ENCODE results near the gene HNRNPA3. TPM values are rescaled to one million over a fixed set of nuclear protein-coding genes. Genes with fewer than 3 reads are reported as not detected.
"Not testable (repeated sequence)": the region's sequence is repeated elsewhere in the genome, so short reads cannot be mapped to it uniquely, and the experiment has no call there.

HNRNPA3 gene
- total RNA-seq, 1 donor from 2014 or later, result 96.6 TPM

GRCh38 chr2:177188482-177189469 is 23.8 kb upstream of the HNRNPA3 start:
- DNase-seq, result no peak

GRCh38 chr2:177190941-177191340 is 21.7 kb upstream of the HNRNPA3 start:
- DNase-seq, result no peak

- no peak for DNase-seq
Measured at GRCh38 chr2:177192788-177193187, 19.8 kb upstream of the HNRNPA3 start.

DNA sequence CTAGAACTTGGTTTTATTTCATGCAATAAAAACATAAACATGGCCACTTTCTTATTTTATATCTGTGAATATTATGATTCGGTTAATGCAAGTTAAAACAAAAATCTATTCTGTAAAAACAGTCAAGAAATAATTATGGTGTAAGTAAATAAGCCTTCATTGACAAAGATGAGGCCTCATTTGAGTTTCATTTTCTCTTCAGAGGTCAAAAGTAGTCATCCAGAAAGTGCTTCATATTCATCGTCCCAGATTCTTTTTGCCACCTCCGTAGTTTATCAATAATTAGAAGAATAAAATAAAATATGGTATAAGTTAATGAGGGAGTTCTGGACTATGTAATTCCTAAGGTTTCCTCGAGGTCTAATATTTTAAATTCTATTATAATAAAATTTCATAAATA is 19.4 kb upstream of the HNRNPA3 start:
- DNase-seq, result no peak

GRCh38 chr2:177195194-177195593 is 17.4 kb upstream of the HNRNPA3 start:
- DNase-seq, result no peak

- DNase-seq, result not testable (repeated sequence)
Measured at GRCh38 chr2:177200419-177200818, 12.2 kb upstream of the HNRNPA3 start.

- no peak for DNase-seq
Measured at GRCh38 chr2:177201919-177202346, 10.7 kb upstream of the HNRNPA3 start.

DNA sequence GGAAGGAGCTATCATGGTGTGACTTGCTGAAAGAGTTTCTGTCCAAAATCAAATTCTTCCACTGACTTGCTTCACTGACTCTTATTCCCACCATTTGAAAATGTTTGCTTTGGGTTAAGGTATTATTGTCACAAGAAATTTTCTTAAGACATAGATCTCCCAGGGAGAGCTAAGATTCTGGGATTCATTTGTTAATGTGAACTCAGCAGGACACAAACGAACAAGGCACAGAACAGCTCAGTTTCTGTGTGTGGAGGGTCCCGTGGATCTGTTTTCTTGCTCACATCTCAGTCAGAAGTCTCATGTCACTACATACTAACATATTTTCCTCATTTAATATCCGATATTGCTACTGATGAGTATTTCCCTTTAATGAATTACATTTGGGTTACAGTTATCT is 8.2 kb upstream of the HNRNPA3 start:
- no peak for DNase-seq

GRCh38 chr2:177207101-177207500 is 5.5 kb upstream of the HNRNPA3 start:
- no peak for DNase-seq

- no peak for DNase-seq
Measured at GRCh38 chr2:177211169-177211568, 1.4 kb upstream of the HNRNPA3 start.

DNA sequence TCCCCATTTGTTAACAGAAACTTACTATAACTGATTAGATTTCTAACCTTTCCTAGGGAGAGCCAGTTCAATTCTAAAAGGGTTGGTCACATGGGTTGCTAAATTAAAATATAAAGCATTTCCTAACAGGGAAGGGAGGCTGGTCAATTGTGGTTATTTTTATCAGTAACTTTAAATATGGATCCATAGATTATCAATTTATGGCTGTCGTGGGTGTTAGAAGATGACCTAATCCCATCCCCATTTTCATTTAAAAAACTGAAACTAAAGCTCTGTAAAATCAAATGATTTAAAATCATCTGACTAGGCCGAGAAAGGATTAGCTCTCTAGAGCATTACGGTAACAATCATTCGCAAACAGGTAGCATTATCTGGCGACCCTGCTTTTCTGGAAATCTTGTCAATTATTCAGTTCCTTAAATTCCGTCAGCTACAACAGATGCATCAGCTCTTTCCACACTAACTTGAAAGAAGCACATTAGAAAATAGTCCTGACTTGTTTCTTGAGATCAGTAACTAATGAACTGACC is 953 bp upstream of the HNRNPA3 start:
- DNase-seq, result no peak

GRCh38 chr2:177212891-177213856 is 580 bp downstream of the HNRNPA3 start:
- peak; percentile 90 for DNase-seq

DNA sequence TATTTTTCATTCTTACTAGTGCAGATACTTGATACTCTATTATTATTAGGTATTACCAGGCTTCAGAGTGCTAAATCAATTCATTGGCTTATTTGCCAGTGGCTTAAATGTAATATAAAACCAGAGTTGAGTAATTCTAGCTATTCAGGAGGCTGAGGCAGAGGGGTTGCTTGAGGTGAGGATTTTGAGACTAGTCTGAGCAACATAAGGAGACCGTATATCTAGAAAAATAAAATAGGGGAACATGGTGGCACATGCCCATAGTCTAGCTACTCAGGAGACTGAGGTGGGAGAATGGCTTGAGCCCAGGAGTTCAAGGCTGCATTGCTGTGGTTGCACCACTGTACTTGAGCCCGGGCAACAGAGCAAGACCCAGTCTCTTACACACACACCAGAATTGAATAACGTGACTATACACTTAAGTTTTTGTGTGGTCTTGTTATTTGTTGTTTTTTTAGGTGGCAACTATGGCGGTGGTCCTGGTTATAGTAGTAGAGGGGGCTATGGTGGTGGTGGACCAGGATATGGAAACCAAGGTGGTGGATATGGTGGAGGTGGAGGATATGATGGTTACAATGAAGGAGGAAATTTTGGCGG is 4.8 kb downstream of the HNRNPA3 start:
- no peak for DNase-seq

DNA sequence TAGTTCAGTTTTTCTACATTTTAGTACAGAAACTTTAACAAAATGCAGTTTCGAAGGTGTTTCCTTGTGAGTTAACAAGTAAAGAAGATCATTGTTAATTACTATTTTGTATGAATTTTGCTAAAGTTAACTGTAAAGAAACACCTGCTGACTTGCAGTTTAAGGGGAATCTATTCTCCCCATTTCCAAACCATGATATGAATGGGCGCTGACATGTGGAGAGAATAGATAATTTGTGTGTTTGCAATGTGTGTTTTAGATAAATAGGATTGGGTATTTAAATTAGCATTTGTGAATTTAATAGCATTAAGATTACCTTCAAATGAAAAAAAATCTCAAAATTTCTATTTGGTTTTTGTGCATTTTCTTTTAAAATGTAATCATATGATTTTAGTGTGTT is 7.2 kb downstream of the HNRNPA3 start:
- DNase-seq, result not testable (repeated sequence)

DNA sequence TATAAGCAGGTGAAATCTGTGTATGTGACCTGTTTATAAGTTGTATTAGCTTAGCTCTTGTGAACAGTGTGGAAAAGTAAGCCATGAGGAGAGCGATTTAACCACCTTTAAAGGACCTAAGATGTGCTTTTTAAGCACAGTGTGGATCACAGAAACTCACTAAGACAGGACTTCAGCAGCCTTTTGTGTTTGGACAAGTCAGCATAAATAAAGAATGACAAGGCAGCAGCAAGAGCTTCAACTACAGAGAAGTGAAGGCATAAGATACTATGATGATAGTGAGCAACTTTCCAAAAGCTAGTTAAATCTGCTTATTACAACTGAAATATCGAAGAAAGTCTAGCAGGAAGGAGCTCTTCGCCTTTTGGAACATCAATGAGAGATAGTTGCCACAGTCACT is 8.9 kb downstream of the HNRNPA3 start:
- DNase-seq, result no peak

GRCh38 chr2:177221970-177222369 is 9.4 kb downstream of the HNRNPA3 start:
- no peak for DNase-seq

GRCh38 chr2:177223436-177223835 is 10.8 kb downstream of the HNRNPA3 start:
- DNase-seq, result not testable (repeated sequence)

GRCh38 chr2:177225965-177226360 is 13.4 kb downstream of the HNRNPA3 start:
- DNase-seq, result no peak

- no peak for DNase-seq
Measured at GRCh38 chr2:177229442-177230242, 17.0 kb downstream of the HNRNPA3 start.

- no peak for DNase-seq
Measured at GRCh38 chr2:177231270-177231669, 18.7 kb downstream of the HNRNPA3 start.

GRCh38 chr2:177232098-177232704 is 19.6 kb downstream of the HNRNPA3 start:
- DNase-seq, result no peak
